ENCODE data around the gene CPVL.

DNA sequence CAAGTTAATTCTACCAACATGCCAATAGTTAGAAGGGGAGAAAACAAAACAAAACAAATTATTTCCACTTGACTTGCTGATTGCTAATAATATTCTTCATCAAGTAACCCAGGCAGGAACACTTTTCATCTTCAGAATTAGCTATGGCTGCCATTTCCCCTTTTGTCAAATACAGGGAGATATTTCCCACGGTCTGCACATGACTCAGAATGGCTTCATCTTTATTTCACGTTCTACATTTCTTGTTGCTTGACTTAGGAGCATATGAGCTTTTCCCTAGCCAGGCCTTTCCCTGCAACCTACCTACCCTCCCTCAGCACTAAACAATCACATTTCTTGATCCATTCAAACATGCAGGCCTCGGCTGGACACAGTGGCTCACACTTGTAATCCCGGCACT lies 6.5 kb downstream of the CPVL start:
- TF ChIP-seq, protein P1, sequence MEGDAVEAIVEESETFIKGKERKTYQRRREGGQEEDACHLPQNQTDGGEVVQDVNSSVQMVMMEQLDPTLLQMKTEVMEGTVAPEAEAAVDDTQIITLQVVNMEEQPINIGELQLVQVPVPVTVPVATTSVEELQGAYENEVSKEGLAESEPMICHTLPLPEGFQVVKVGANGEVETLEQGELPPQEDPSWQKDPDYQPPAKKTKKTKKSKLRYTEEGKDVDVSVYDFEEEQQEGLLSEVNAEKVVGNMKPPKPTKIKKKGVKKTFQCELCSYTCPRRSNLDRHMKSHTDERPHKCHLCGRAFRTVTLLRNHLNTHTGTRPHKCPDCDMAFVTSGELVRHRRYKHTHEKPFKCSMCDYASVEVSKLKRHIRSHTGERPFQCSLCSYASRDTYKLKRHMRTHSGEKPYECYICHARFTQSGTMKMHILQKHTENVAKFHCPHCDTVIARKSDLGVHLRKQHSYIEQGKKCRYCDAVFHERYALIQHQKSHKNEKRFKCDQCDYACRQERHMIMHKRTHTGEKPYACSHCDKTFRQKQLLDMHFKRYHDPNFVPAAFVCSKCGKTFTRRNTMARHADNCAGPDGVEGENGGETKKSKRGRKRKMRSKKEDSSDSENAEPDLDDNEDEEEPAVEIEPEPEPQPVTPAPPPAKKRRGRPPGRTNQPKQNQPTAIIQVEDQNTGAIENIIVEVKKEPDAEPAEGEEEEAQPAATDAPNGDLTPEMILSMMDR (conservative IDR thresholded peaks at IDR 0.05 in 1 of 2, IDR thresholded peaks at IDR 0.05 in 1 of 2; ENCODE audit: low read depth in 1 of 2, low read length in 2 of 2), result no peak
- TF ChIP-seq EZH2 (IDR thresholded peaks at IDR 0.05; ENCODE audit: low read length, missing control alignments), result no peak

All from fibroblast of lung (primary cell).